WTC11 (cell line): Measurements from ENCODE around the gene DCST2.

Source experiments
- ARID4B ChIP-seq: sonication (generic); formaldehyde crosslinking; IDR thresholded peaks from 2 replicates; pipeline ENCODE4 v1.8.0; 2023; ENCODE audit warnings: missing genetic modification reagents, mild to moderate bottlenecking, borderline replicate concordance
- CTCF ChIP-seq: fragments of 200-600 bp; IDR thresholded peaks from 2 replicates; pipeline ENCODE4 v1.8.0; 2022; ENCODE audit warnings: antibody characterized with exemption

- TF ChIP-seq ARID4B (CRISPR knock-in tag) = no peak
- no peak for TF ChIP-seq CTCF
Observed at GRCh38 chr1:155029513-155030242, 3.9 kb downstream of the DCST2 start.
